GM12872 (cell line): ENCODE results near the gene NXPH1.

Experiments
- CTCF ChIP-seq: IDR thresholded peaks from 3 replicates; pipeline ENCODE4 v1.5.1; 2011; ENCODE audit warnings: low read depth, mild to moderate bottlenecking, low read length, moderate library complexity; ENCODE audit not compliant: insufficient read depth

NXPH1 gene

GRCh38 chr7:8391353-8392062, 41.9 kb upstream of the NXPH1 start:
- TF ChIP-seq CTCF = no peak

GRCh38 chr7:8396294-8396693, 37.1 kb upstream of the NXPH1 start:
- TF ChIP-seq CTCF = no peak

- TF ChIP-seq CTCF = no peak
Observed at GRCh38 chr7:8408871-8409270, 24.5 kb upstream of the NXPH1 start.

- no peak for TF ChIP-seq CTCF
Observed at GRCh38 chr7:8411103-8411502, 22.3 kb upstream of the NXPH1 start.

GRCh38 chr7:8413600-8413999, 19.8 kb upstream of the NXPH1 start:
- TF ChIP-seq CTCF = no peak

GRCh38 chr7:8418629-8419245, 14.7 kb upstream of the NXPH1 start:
- TF ChIP-seq CTCF = peak; percentile 72

- TF ChIP-seq CTCF = no peak
Observed at GRCh38 chr7:8422177-8422576, 11.2 kb upstream of the NXPH1 start.
